B cell (primary cell): Measurements from ENCODE around the gene ECHDC1. TPM values are rescaled to one million over a fixed set of nuclear protein-coding genes. Genes with fewer than 3 reads are reported as not detected.

Experiments
- ATAC-seq: fragments of 200-7000 bp; cut with Tn5 transposase; one replicate; pipeline ENCODE4 v1.10.0; 2021; ENCODE audit warnings: low read depth, mild to moderate bottlenecking, moderate number of reproducible peaks, moderate library complexity
- CTCF ChIA-PET: fragments of 350-600 bp; sonication (Branson Sonifier 250); formaldehyde crosslinking; loops from one replicate; lab custom pipeline; 2021; ENCODE audit warnings: antibody characterized with exemption, inconsistent platforms; lab: Charles Lee
- POLR2A ChIA-PET: fragments of 350-600 bp; sonication (Branson Sonifier 250); formaldehyde crosslinking; loops from one replicate; lab custom pipeline; 2021; ENCODE audit warnings: antibody characterized with exemption; lab: Charles Lee
- DNase-seq: peaks from one replicate; pipeline ENCODE4 v3.0.0; 2013
- H2AFZ ChIP-seq: 2 replicates; pipeline ENCODE4 v1.6.1; 2012; ENCODE audit warnings: mild to moderate bottlenecking, low read depth, low read length; ENCODE audit not compliant: insufficient read depth, poor library complexity, severe bottlenecking
- H3K27ac ChIP-seq, 2 donors: 1 replicate in 1 of 2; 2 replicates in 1 of 2; pipeline ENCODE4 v1.5.1; 2012 to 2013; ENCODE audit warnings: low read length in 2 of 2, mild to moderate bottlenecking in 2 of 2, moderate library complexity in 1 of 2
- H3K27me3 ChIP-seq, 4 experiments: fragments of 200-600 bp in 1 of 4; sonication (generic) in 1 of 4; replicated peaks in 1 of 4; 1 replicate in 2 of 4; 2 replicates in 2 of 4; pipeline versions ENCODE4 v1.6.1 to v1.7.0; 2013 to 2016; ENCODE audit warnings: low read length in 3 of 4, mild to moderate bottlenecking in 2 of 4, mixed read lengths in 1 of 4, moderate library complexity in 1 of 4; ENCODE audit not compliant: insufficient read depth in 4 of 4, control insufficient read depth in 3 of 4; ENCODE audit errors: control extremely low read depth in 1 of 4
- H3K36me3 ChIP-seq, 2 experiments: replicated peaks in 1 of 2; 1 replicate in 1 of 2; 2 replicates in 1 of 2; pipeline versions ENCODE4 v1.6.1 to v1.7.1; 2013; ENCODE audit warnings: low read length in 1 of 2; ENCODE audit not compliant: insufficient read depth in 2 of 2, control insufficient read depth in 1 of 2; ENCODE audit errors: control extremely low read depth in 1 of 2, extremely low read depth in 1 of 2
- H3K4me1 ChIP-seq, 2 donors: fragments of 200-600 bp in 1 of 2; sonication (generic) in 1 of 2; 1 replicate in 1 of 2; 2 replicates in 1 of 2; pipeline versions ENCODE4 v1.5.1 to v1.6.1; 2013 to 2017; ENCODE audit warnings: low read length in 2 of 2; ENCODE audit not compliant: control insufficient read depth in 2 of 2, insufficient read depth in 2 of 2
- H3K4me2 ChIP-seq: replicated peaks from 2 replicates; pipeline ENCODE3; 2012; ENCODE audit warnings: mild to moderate bottlenecking, low read depth, low read length; ENCODE audit not compliant: poor library complexity, severe bottlenecking
- H3K4me3 ChIP-seq, 5 experiments: fragments of 200-600 bp in 1 of 5; sonication (generic) in 1 of 5; 1 replicate in 3 of 5; 2 replicates in 2 of 5; pipeline versions ENCODE4 v1.5.1 to v1.7.0; 2011 to 2016; ENCODE audit warnings: low read length in 4 of 5, mild to moderate bottlenecking in 4 of 5, low read depth in 2 of 5, control low read depth in 1 of 5, moderate library complexity in 1 of 5; ENCODE audit not compliant: insufficient read depth in 1 of 5; ENCODE audit errors: control extremely low read depth in 1 of 5, extremely low read depth in 1 of 5
- H3K79me2 ChIP-seq: fragments of 200-600 bp; sonication (generic); one replicate; pipeline ENCODE4 v1.6.0; 2016; ENCODE audit warnings: low read length; ENCODE audit not compliant: control insufficient read depth, insufficient read depth
- H3K9ac ChIP-seq: fragments of 200-600 bp; sonication (generic); 2 replicates; pipeline ENCODE4 v1.6.1; 2017; ENCODE audit warnings: mild to moderate bottlenecking, low read length, moderate library complexity
- H3K9me3 ChIP-seq, 3 donors: one replicate each; pipeline versions ENCODE4 v1.6.1 to v1.7.1; 2013; ENCODE audit warnings: low read length in 2 of 3; ENCODE audit not compliant: control insufficient read depth in 2 of 3, insufficient read depth in 1 of 3; ENCODE audit errors: control extremely low read depth in 1 of 3
- H4K20me1 ChIP-seq: 2 replicates; pipeline ENCODE4 v1.6.0; 2012; ENCODE audit warnings: mild to moderate bottlenecking, low read length; ENCODE audit not compliant: insufficient read depth, control insufficient read depth, poor library complexity, severe bottlenecking
- H3K27ac Mint-ChIP-seq: one replicate; pipeline ENCODE4 v1.8.0; 2021; ENCODE audit warnings: mixed read lengths
- H3K27me3 Mint-ChIP-seq: one replicate; pipeline ENCODE4 v1.8.0; 2021; ENCODE audit warnings: mixed read lengths
- H3K4me1 Mint-ChIP-seq: one replicate; pipeline ENCODE4 v1.8.0; 2021; ENCODE audit warnings: mixed read lengths
- H3K4me3 Mint-ChIP-seq: one replicate; pipeline ENCODE4 v1.8.0; 2021; ENCODE audit warnings: mixed read lengths
- H3K9me3 Mint-ChIP-seq: one replicate; pipeline ENCODE4 v1.8.0; 2022; ENCODE audit warnings: mixed read lengths; ENCODE audit not compliant: insufficient read depth
- CTCF ChIP-seq: fragments of 200-600 bp; IDR thresholded peaks from one replicate; pipeline ENCODE4 v1.8.0; 2022; ENCODE audit warnings: antibody characterized with exemption, mild to moderate bottlenecking
- EZH2 ChIP-seq: IDR thresholded peaks from 2 replicates; pipeline ENCODE4 v1.6.1; 2012; ENCODE audit warnings: borderline replicate concordance, low read depth, mild to moderate bottlenecking, moderate library complexity, low read length; ENCODE audit not compliant: insufficient read depth, poor library complexity, severe bottlenecking
- WGBS: methylation state at CpG from one replicate; pipeline ENCODE4 v1.1.5; 2013; ENCODE audit warnings: missing lambda C conversion rate; ENCODE audit not compliant: insufficient coverage; 5-methylcytosine and 5-hydroxymethylcytosine counted together
- intact Hi-C: fragments of 100-400 bp; cut with micrococcal nuclease; formaldehyde crosslinking; loops from one replicate; pipeline ENCODE4 v1.10.0; 2022
- polyA plus RNA-seq: library from polyadenylated mRNA; depleted of rRNA; stranded (reverse); fragments of >200 nt; gene quantifications from 2 replicates; pipeline ENCODE4 v1.2.3, GENCODE V29; 2012
- total RNA-seq, 2 donors: library from RNA; stranded (reverse); fragments of 120-200 nt in 1 of 2; gene quantifications; 1 replicate in 1 of 2; 2 replicates in 1 of 2; pipeline versions ENCODE4 v1.2.3 to v1.2.4, GENCODE V29; 2013 to 2022

The ECHDC1 gene
- total and polyA plus RNA-seq, 2 donors (not counting 1 experiment from before 2014, with no cell fraction given), result 26.9 to 60.0 TPM

GRCh38 chr6:127266892-127267645 lies 76.3 kb downstream of the ECHDC1 start:
- Mint-ChIP-seq H3K9me3 (no peaks in the 10 kb centered on the region), H3K27me3 (peaks cover 4% of the 10 kb centered on the region), H3K27ac (peak overlapping the region; percentile 95), H3K4me3 (peak overlapping the region; percentile 98), H3K4me1 (peaks cover 40% of the 10 kb centered on the region)
- H3K79me2 ChIP-seq, result peaks cover 52% of the 10 kb centered on the region
- peaks cover 16 to 25% of the 10 kb centered on the region in 2 donors for H3K4me1 ChIP-seq
- intact Hi-C loops, result loop anchor here (1.0 to 5.0 kb wide), 6 partner anchors 18 to 1518 kb away; partner anchors contain the start of genes ECHDC1 and HEY2
- ChIA-PET CTCF (interaction anchor here (0.9 to 2.9 kb wide), 17 partner anchors 8 to 1487 kb away, joined by 3 to 24 read pairs (median 5); partner anchors contain the start of genes ECHDC1 and NCOA7), POLR2A (interaction anchor here (0.6 to 1.2 kb wide), 3 partner anchors 23 to 1495 kb away, joined by 4 to 9 read pairs (median 4); partner anchors contain the start of gene NCOA7)
- peak overlapping the region; percentile 94 to 98 for H3K27ac ChIP-seq
- H3K4me3 ChIP-seq, result peak overlapping the region; percentile 74 to 94 (median 93)
- under 1% methylated on average over 62 of the region's 64 CpGs for WGBS
- H2AFZ ChIP-seq, result peak overlapping the region; percentile 98
- no peaks in the 10 kb centered on the region for H3K27me3 ChIP-seq
- no peaks in the 10 kb centered on the region for H3K9me3 ChIP-seq
- H3K9ac ChIP-seq, result peak overlapping the region; percentile 97
- peaks cover 5% of the 10 kb centered on the region for H4K20me1 ChIP-seq
- no peaks in the 10 kb centered on the region for H3K36me3 ChIP-seq
- TF ChIP-seq EZH2, result no peak
- TF ChIP-seq CTCF, result no peak
- ATAC-seq (peak; percentile 71), DNase-seq (peak; percentile 79)
- peak overlapping the region; percentile 83 for H3K4me2 ChIP-seq
